Stimulated activated CD8-positive, alpha-beta memory T cell treated with anti-CD3 and anti-CD28 coated beads, Interleukin-12 subunit alpha, Interleukin-12 subunit beta, amount 100 ng/mL, for 1 hour (primary cell): Measurements from ENCODE around the gene KDELR1.
"Not testable (repeated sequence)": the region's sequence is repeated elsewhere in the genome, so short reads cannot be mapped to it uniquely, and the experiment has no call there.

Experiments used
- DNase-seq: peaks from one replicate; pipeline ENCODE4 v3.0.0-alpha.2; 2020; ENCODE audit warnings: low read depth

The KDELR1 gene

DNA sequence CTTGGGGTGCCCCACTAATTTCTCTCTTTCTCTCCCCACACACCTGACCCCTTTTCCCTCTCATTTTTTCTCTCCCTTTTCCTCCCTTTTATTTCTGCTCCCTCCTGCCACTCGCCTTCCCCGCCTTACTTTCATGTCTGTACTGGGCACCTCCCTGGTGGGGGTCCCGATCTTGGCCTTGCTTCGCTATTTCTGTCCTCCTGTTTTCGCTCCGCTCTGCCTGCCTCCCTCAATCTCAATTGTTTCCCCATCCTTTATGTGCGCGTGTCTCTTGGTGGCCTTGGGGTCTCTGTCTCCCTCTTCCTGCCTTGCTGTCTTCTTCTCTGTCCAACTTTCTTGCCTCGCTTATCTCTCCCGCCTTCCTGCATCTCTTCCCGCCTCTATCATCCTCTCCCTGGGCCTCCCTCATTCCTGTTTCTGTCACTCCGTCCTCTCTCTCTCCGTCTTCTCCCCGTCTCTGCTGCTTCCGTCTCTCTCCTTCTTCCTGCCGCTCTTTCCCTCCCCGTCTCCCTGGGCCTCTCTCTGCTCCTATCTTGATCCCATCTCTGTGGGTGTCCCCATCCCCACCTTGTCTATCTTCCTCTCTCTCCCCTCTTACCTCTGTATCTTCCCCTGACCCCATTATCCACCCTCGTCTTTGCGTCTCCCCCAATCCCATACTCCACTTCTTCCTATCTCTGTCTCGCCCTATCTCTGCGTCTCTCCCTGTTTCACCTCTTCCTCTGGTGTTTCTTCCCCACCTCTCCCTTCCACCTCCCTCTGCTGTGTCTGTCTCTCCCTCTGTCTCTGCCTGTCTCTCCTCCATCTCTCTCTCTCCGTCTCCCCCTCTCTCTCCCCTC, 6.1 kb upstream of the KDELR1 start:
- no peak for DNase-seq

DNA sequence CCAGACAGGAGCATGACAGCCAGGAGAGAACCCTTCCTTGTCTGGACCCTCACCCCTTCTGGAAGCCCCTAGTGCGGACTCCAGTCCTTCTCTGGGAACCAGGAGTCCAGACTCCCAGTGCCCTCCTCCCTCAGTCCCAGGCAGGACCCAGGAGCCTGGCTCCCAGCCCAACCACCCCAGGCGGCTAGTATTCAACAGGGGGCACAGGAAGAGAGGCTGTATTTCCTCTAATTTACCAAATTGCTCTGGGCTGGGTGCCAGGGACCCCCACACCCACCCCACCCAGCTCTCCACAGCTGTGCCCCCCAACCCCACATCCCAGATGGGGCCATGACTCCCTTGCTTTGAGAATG, 5.4 kb upstream of the KDELR1 start:
- DNase-seq = no peak

DNA sequence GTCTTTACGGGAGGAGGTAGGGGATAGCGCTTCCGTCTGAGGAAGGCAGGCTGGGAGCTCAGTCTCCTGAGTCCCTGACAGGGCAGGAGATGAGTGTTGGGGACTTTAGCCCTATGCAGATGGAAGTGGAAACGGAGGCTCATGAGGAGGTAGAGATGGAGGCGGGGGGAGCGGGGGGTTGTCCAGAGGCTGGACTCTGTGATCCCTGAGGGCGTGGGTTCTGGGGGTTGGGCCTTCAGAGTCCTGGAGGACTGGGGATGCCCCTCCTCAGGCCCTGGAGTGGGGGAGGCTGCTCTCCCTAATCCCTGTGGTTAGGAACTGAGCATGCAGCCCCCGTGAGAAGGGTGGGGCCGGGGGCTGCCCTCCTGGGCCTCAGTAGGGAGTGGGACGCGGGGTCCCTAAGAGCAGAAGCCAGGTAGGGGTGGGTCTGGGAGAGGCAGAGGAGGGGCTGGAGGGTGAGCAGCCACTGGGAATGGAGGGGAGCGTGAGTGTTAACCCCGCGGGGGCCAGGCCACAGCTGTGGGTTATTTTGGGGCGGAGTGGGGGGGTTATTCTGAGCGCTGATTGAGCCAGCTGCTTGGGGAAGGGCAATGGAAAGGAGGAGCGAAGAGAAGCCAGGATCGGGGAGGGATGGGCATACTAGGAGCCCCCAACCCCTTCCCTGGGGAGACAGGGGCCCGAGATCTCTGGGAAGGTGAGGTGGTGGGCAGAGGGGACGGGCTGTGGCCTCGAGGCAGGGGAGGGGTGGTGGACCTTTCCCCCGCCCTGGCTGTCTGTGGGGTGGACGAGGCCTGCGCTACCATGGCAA, 4.9 kb upstream of the KDELR1 start:
- no peak for DNase-seq

DNA sequence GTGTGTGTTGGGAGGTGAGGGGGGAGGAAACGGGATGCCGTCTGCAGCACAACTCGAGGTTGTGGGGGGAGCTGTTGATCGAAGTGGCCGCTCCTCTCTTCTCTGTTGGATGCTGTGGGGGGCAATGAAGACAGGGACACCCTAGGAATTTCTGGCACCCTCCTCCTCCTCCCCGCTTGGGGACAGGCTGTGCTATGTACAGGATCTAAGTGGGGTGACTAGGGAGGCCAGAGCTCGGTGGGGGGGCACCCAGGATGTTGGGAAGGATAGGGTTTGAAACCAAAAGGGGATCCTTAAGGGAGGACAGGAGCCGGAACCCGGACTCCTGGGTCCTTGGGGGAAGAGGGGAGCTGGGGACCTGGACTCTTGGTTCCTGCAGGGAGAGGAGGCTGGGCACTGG, 4.1 kb upstream of the KDELR1 start:
- DNase-seq = no peak

DNA sequence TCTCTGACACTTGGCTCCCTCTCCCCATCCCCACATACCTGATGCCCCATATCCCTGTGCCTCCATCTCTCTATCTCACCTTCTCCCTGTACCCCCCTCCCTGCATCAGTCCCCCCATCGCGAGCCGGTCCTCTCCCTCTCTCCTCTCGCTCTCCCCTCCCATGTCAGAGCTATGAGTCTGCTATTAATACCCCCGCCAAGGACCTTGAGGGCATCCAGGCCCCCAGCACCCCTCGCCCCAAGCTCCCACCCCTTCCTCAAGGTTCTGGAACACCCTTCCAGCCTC, 3.8 kb upstream of the KDELR1 start:
- no peak for DNase-seq

DNA sequence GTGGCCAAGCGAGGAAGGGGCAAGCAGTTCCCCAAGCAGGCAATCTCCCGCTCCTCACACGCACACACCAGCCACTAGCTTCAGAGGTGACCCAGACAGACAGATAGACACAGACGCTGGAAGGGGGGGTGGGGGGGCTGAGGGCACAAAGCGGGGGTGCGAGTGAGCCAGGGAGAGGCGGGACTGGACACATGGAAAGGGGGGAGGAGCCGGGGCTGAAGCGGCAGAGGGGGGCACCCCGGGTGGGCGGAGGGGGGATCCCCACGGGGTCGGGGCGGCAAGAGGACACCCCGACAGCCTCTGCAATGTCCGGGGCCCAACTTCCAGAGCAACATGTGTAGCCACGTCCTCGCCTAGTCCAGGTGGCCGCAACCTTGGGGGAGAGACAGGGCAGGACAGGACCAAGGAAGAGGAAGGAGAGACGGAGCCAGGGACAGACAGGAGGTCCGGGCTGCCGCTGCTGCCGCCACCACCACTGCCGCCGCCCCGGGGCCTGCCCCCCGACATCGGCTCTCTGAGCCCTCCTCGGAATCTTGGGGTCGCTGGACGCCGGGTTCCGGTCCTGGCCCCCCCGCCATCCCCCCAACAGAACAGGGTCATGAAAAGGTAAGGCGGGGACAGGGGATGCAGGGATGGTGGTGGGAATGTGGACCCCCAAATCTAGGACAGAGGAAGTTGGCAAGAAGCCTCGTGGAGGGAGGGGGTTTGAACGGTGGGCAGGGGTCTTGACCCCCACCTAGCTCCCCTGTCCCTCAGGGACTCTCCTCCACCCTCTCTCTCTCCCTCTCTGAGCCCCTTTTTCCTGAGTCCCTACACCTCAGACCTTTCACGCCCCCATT, 3.2 kb upstream of the KDELR1 start:
- no peak for DNase-seq

DNA sequence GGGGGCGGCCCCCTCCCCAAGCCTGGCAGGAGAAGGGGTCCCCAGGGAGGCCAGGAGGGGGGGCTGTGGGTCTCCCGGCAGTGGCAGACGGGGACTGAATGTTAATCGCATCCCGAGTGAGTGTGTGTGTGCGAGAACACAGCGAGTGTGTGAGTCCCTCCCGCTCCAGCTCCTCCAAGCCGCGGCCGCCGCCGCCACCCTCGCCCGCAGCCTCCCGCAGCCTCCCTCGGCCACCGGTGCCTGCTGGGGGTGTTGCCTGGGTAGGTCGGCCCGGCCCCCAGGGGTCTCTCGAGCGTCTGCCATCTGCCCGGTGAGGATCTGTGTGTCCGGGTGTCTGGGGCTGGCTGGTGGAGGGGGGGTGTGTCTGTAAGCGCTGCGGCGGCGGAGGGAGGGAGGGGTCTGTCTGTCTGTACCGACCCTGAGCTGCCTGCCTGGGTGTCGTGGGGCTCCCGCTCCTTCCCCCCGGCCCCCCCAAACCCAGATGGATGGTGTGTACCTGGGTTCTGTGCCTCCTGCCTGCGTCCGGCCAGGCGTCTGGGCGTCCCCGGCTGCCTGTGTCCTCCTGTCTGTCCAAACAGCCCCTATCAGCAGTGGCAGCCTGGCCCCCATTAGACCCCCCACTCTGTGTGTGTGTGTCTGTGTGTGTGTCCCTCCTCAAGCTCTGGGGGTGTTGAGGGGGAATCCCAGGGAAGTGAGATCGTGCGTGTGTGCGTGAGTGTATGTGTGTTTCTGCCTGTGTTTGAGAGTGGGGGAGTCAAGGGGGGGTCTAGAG, 2.4 kb upstream of the KDELR1 start, which contains the start of gene GRIN2D:
Gene GRIN2D, plus strand, starts transcription at position 110 of the 772 bp plus-strand sequence. CDS start 4,725 bp downstream, outside the sequence.
- no peak for DNase-seq

DNA sequence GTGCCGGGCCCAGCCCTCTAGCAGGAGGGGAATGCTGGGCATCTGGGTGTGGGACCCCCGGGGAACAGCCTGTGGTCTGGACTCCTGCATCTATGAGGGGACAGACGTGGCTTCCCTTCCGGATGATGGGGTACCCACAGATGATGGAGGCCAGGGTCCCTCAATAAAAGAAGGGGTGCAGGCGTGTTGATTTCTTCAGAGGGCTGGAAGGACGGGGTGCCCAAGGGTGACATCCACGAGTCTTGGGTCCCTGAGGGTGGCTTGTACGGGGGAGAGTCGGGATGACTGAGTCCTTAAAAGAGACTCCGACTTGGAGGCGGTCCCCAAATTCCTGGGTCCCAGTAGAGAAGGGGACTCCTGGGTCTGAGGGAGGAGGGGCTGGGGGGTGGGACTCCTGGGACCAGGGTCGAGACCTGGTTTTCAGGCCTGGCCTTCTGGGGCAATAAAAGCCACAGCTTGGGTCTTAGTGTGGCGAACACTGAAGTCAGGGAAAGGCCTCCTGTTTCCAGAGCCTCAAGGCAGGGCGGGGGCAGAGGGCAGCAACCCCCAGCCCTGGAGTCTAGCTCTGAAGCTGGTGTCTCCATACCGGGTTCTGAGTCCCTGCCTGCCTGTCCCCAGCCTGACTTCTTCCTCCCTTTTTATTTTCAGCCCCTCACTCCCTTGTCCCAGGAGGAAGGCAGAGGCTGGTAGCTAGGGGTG, 1.7 kb upstream of the KDELR1 start:
- no peak for DNase-seq

DNA sequence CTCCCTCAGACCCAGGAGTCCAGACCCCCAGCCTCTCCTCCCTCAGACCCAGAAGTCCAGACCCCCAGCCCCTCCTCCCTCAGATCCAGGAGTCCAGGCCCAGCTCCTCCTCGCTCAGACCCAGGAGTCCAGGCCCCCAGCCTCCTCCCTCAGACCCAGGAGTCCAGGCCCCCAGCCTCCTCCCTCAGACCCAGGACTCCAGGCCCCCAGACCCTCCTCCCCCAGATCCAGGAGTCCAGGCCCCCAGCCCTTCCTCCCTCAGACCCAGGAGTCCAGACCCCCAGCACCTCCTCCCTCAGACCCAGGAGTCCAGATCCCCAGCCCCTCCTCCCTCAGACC, 624 bp upstream of the KDELR1 start:
- DNase-seq = not testable (repeated sequence)

DNA sequence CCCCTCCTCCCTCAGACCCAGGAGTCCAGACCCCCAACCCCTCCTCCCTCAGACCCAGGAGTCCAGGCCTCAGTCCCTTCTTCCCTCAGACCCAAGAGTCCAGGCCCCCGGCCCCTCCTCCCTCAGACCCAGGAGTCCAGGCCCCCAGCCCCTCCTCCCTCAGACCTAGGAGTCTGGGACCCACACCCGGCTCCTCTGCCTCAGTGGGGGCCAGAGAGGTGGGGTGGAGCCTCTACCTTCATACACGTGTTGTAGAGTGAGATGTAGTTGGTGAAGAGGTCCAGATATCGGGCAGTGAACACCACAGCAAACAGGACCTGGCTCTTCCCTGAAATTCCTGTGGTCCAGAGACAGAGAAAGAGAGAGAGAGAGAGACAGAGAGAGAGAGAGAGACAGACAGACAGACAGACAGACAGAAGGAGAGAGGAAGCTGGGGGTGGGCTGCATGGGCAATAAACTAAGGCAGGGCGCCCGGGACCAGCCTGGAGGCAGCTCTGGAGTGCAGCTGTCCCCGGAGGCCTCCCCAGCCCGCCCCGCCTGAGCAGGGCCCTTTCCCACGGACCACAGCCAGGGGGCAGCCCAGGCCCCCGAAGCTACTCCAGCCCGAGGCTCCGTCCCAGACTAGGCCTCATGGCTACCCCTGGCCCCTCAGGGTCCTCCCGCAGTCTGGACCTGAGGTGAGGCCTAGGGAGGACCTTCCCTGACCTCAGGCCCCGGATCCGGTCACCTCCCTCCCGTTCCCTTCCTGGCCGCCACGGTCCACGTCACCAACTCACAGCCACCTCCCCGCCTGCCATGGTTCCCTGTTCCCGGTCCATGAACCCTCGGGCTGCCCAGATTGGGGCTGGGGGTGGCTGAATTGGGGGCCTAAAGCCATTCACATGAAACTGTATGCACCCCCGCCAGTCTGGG, 907 bp downstream of the KDELR1 start:
- DNase-seq = no peak

DNA sequence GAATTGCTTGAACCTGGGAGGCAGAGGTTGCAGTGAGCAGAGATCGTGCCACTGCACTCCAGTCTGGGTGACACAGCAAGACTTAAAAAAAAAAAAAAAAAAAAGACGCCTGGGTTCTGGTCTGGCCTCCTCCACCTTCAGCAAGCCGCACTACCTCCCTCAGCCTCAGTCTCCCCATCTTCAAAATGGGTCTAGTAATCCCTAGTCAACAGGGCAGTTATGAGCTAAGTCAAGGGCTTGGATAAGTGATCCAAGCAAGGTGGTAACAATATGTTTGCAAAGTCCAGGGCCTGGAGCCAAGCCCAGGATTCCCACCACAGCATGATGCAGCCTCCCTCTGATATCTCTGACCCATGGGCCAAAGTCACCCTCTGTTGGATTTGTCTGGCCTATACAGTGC, 4.4 kb downstream of the KDELR1 start:
- no peak for DNase-seq

DNA sequence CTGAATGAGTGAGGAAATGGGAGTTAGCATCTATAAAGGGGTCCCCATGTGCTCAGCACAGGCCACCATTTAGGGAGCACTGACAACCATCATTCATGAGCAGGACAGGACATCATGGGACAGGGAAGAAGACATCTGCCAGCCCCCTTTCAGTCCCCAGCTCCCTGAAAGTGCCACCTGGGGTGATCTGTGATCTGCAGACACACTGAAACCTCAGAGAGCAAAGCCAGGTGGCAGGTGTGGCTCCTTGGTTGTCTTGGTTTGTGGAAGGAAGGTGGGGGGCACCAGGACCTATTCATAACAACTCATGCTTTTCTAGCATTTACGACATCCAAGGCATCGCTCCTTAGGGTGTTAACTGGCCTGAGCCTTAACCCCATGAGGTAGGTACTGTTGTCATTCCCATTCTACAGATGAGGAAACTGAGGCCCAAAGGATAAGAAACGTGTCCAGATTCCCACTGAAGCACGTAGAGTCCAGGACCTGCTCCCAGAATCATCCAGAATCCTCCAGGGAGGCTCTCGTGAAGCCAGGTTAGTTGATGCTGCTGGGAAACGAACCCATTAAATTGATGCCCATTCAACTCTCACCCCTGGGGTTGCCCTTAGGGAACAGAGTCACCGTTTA, 5.8 kb downstream of the KDELR1 start:
- no peak for DNase-seq

DNA sequence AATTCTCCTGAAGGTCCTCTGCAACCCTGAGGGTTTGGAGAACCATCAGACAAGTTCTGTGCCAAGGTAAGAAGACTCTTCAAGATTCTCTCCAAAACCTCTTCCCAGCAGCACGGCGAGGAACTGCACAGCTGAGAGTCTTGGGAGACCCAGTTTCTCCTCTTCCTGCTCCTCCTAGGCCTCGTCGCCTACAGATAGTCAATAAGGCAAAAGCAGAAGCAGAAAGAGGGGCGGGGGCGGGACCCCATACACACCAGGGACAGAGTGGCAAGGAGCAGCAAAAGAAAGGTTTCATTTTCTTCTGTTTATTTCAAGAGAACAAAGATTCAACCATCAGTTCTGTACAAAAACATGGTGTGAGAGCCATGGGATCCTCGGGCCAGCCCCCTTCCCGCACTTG, 9.1 kb downstream of the KDELR1 start:
- no peak for DNase-seq

DNA sequence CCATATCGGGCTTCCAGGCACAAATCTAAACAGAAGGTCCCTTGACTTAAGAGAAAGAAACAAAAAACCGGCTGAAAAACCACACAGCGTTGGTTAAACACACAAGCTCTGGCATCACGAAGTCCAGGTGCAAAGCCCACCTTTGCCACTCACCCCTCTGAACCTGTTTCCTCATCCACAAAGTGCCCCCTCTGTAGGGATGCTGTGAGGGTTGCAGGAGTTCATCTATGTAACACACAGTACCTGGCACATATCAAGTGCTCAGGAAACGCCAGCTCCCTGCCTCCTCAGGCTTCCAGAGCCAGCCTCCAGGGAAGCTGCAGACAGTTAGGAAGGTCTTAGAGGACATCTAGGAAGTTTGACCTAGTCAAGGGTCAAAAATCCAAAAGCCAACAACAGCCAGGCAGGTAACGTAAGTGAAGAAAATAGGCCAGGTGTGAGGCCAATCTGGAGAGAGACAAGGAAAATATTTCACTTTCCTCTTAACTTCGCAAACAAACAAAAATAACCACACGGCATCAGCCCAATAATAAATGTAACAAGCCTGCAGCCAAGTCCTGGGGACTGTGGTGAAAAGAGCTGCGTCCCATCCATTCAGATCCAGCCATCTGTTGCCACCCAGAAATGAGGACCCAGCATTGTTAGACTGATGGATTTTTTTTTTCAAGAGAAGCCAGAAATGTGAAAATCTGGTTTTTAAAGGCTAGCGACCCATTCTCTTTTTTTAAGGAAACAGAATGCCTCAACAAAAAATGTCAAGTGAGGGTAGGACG, 10.0 kb downstream of the KDELR1 start:
- no peak for DNase-seq

DNA sequence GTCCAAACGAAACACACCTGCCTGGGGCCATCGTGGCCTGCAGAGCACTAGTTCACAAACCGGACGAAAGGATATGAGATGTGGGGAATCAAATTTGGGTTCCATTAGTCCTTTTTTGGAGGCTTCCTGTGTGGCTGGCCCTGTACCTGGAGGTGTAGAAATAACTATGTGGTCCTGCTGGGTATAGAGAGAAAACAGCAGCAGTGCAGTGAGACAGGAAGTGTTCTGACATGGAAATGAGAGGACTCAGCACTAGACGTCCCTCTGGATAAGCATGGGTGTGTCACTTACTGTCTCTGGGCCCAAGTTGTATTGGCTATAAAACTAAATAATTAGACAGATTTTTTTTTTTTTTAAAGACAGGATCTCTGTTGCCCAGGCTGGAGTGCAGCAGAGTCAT, 12.3 kb downstream of the KDELR1 start:
- no peak for DNase-seq

DNA sequence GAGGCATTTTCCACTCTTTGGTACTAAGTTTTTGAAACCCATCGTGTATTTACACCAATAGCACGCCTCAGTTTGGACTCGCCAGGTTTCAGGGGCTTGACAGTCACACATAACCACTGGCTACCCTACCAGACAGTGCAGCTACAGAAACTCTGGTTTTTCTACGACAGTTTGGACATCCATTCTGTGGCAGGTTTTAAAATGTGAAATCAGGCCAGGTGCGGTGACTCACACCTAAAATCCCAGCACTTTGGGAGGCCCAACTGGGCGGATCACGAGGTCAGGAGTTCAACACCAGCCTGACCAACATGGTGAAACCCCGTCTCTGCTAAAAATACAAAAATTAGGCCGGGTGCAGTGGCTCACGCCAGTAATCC, 13.2 kb downstream of the KDELR1 start:
- DNase-seq = no peak

DNA sequence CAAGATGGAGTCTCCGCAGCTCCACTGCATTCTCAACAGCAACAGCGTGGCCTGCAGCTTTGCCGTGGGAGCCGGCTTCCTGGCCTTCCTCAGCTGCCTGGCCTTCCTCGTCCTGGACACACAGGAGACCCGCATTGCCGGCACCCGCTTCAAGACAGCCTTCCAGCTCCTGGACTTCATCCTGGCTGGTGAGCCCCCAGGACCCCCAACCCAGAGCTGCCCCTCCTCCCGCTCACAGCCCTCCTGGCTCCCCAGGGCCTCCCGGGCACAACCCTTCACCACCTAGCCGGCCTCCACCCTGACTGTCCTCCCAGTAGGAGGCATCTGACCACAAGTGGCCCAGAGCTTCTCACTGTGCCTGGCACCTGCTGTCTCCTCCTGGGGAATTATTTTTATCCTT, 17.8 kb downstream of the KDELR1 start:
- DNase-seq = no peak

DNA sequence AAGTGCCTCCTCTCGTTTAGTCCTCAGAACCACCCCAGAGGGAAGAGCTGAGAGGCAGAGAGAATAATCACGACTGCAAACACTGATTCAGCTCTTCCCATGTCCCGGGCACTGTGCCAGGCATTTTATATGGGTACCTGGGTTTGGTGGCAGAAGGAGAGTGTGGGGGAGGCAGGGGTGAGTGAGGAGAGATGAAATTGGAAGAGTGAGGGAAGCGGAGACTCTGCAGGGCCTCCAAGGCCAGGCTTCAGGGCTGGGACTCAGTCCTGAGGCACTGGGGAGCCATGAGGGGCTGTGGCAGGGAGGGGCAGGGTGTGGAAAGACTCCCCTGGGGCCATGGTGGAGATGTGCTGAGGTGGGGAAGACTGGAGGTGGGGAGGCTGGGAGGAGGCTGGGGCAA, 18.4 kb downstream of the KDELR1 start:
- no peak for DNase-seq

DNA sequence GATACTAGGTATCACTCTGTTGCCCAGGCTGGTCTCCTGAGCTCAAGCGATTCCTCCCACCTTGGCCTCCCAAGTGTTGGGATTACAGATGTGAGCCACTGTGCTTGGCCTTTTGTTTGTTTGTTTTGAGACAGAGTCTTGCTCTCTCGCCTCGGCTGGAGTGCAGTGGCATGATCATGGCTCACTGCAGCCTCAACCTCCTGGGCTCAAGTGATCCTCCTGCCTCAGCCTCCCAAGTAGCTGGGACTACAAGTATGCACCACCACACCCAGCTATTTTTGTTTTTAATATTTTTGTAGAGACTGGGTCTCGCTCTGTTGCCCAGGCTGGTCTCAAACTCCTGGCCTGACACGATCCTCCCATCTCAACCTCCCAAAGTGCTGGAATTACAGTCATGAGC, 19.6 kb downstream of the KDELR1 start:
- DNase-seq = not testable (repeated sequence)
